Erythroblast (primary cell): Measurements from ENCODE around the gene AXIN2.

Experiments
- GATA1 ChIP-seq: IDR thresholded peaks from 2 replicates; pipeline ENCODE4 v1.6.1; 2011; ENCODE audit warnings: low read depth, mild to moderate bottlenecking, control low read depth, low read length, moderate library complexity
- POLR2A ChIP-seq: IDR thresholded peaks from 2 replicates; pipeline ENCODE4 v1.6.1; 2011; ENCODE audit warnings: mild to moderate bottlenecking, low read length

- TF ChIP-seq POLR2A (no peak), GATA1 (no peak)
Measured at GRCh38 chr17:65550075-65550662, 11.3 kb downstream of the AXIN2 start.
